ENCODE results near the gene KMT2D.

The KMT2D gene

GRCh38 chr12:49036029-49036428, 24.6 kb downstream of the KMT2D start:
- DNase-seq (ENCODE audit: low read depth in 1 of 2, low spot score in 1 of 2) = no peak

GRCh38 chr12:49034286-49034622, 26.3 kb downstream of the KMT2D start:
- no peak for DNase-seq (ENCODE audit: low read depth in 1 of 2, low spot score in 1 of 2)

GRCh38 chr12:49033611-49034285, 26.8 kb downstream of the KMT2D start:
- no peak for DNase-seq (ENCODE audit: low read depth in 1 of 2, low spot score in 1 of 2)

GRCh38 chr12:49032679-49033447, 27.7 kb downstream of the KMT2D start:
- no peak for DNase-seq (ENCODE audit: low read depth in 1 of 2, low spot score in 1 of 2)

- DNase-seq (ENCODE audit: low read depth in 1 of 2, low spot score in 1 of 2) = no peak
Measured at GRCh38 chr12:49032276-49032675, 28.3 kb downstream of the KMT2D start.

GRCh38 chr12:49031573-49032161, 28.9 kb downstream of the KMT2D start:
- no peak for DNase-seq (ENCODE audit: low read depth in 1 of 2, low spot score in 1 of 2)

- DNase-seq (ENCODE audit: low read depth in 1 of 2, low spot score in 1 of 2) = no peak
Measured at GRCh38 chr12:49030714-49031572, 29.7 kb downstream of the KMT2D start.

- no peak for DNase-seq (ENCODE audit: low read depth in 1 of 2, low spot score in 1 of 2)
Measured at GRCh38 chr12:49030119-49030518, 30.5 kb downstream of the KMT2D start.

GRCh38 chr12:49028666-49029275, 31.8 kb downstream of the KMT2D start:
- DNase-seq (ENCODE audit: low read depth in 1 of 2, low spot score in 1 of 2) = no peak

- DNase-seq (ENCODE audit: low read depth in 1 of 2, low spot score in 1 of 2) = no peak
Measured at GRCh38 chr12:49027846-49028555, 32.6 kb downstream of the KMT2D start.

- no peak for DNase-seq (ENCODE audit: low read depth in 1 of 2, low spot score in 1 of 2)
Measured at GRCh38 chr12:49026678-49027480, 33.7 kb downstream of the KMT2D start.

- no peak for DNase-seq (ENCODE audit: low read depth in 1 of 2, low spot score in 1 of 2)
Measured at GRCh38 chr12:49026101-49026500, 34.5 kb downstream of the KMT2D start.

GRCh38 chr12:49025463-49025862, 35.1 kb downstream of the KMT2D start:
- no peak for DNase-seq (ENCODE audit: low read depth in 1 of 2, low spot score in 1 of 2)

- DNase-seq (ENCODE audit: low read depth in 1 of 2, low spot score in 1 of 2) = no peak
Measured at GRCh38 chr12:49024543-49024942, 36.1 kb downstream of the KMT2D start.

GRCh38 chr12:49023812-49024211, 36.8 kb downstream of the KMT2D start:
- DNase-seq (ENCODE audit: low read depth in 1 of 2, low spot score in 1 of 2) = no peak

- DNase-seq (ENCODE audit: low read depth in 1 of 2, low spot score in 1 of 2) = no peak
Measured at GRCh38 chr12:49022558-49023178, 37.9 kb downstream of the KMT2D start.

- DNase-seq (ENCODE audit: low read depth in 1 of 2, low spot score in 1 of 2) = no peak
Measured at GRCh38 chr12:49021292-49021915, 39.2 kb downstream of the KMT2D start.

GRCh38 chr12:49020441-49020840, 40.2 kb downstream of the KMT2D start:
- no peak for DNase-seq (ENCODE audit: low read depth in 1 of 2, low spot score in 1 of 2)

Data from activated T-helper 1 cell treated with anti-CD3 and anti-CD28 coated beads, Interleukin-2, amount 50 U/mL, for 16 hours (primary cell).